GM19328 (cell line): ENCODE data around the gene ZNF574.

Experiments
- ATAC-seq: cut with Tn5 transposase; IDR thresholded peaks from one replicate; pipeline ENCODE4 v1.9.1; 2021; ENCODE audit warnings: mild to moderate bottlenecking, moderate library complexity; ENCODE audit not compliant: unreplicated experiment

ZNF574 gene

GRCh38 chr19:42057846-42058245 lies 18.1 kb upstream of the ZNF574 start:
- ATAC-seq, result no peak

- ATAC-seq, result no peak
These were observed 16.8 kb upstream of the ZNF574 start for GRCh38 chr19:42059196-42059595.

- no peak for ATAC-seq
These were observed 15.8 kb upstream of the ZNF574 start for GRCh38 chr19:42060117-42060516.

DNA sequence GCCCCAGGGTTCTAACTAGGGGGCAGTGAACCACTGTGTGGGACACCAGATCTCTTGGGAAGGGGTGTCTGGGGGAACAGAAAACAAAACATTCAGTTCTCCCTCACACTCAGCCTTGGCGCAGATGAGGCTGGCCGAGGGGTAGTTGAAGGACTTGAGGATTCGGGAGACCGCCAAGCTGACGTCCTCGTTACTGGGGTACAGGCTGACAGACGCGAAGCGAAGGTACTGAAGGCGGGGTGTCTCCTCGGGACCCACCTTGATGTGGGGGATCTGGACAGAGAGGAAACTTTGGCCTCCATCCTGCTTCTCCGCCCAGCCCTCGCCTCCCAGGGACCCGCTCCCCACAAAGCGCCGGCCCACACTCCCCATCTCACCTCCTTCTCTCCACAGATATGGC lies 13.6 kb upstream of the ZNF574 start:
- ATAC-seq, result no peak

DNA sequence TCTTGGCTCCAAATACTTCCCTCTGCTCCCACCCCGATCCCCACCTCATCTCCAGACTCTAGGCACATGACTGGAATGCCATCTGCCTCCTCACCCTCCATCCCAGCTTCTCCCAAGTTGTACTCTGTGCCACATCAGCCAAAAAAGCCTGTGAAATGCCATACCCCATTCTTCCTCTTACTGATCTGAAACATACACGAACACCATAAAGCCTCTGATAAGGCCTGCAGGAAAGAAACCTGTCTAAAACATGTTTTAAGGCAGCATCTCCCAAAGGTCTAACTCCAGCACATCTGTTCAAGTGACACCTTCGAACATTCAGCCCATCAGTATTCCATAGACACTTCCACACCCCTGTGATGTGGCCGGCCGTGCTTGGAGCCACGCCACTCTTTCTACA lies 11.5 kb upstream of the ZNF574 start:
- ATAC-seq, result no peak

GRCh38 chr19:42065051-42065450 lies 10.9 kb upstream of the ZNF574 start:
- ATAC-seq, result no peak

DNA sequence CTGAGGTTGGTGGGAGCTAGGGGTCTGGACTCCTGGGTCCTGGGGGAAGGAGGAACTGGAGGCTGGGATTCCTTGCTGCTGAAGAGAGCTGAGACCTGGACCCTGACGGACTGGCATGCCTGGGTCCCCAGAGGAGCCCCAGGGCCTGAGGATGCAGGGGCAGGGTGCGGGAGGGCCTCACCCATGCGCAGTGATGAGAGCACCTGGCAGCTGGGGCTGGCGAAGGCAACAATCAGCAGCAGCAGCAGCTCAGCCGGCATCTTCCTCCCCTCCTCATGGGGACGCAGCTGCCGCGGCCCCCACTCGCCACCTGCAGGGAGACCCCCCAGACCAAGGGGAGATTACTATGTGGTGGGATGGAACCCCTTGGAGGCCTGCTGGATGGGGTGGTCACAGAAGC lies 10.5 kb upstream of the ZNF574 start:
- no peak for ATAC-seq

DNA sequence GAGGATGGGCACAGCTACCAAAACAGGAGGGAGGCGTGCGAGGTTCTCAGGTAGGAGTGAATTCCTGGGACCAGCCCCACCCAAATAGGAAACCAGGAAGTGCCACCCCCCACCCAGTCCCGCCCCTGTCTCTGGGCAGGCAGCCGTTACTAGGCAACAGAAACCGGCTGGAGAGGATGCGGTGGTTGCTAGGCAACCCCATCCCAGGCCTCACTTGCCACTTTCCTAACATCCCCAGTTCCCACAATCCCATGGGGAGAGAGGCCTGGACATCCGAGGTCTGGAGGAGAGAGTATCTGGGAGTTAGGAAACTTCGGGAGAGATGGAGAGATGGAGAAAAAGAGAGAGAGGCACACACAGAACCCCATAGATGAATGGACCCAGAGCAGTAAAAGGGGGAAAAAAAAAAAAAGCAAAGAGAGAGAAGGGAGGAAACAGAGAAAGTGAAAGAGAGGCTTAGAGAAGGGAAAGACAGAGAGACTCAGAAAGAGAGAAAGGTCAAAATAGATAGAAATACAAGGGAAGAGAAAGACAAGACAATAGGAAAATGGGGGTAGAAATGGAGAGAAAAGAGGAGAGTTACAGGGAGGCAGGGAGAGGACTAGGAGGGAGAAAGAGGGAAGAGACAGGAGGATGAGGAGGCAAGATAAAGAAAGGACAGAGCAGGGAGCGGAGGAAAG lies 9.8 kb upstream of the ZNF574 start:
- ATAC-seq, result no peak

- ATAC-seq, result no peak
These were observed 8.6 kb upstream of the ZNF574 start for GRCh38 chr19:42067315-42067888.

DNA sequence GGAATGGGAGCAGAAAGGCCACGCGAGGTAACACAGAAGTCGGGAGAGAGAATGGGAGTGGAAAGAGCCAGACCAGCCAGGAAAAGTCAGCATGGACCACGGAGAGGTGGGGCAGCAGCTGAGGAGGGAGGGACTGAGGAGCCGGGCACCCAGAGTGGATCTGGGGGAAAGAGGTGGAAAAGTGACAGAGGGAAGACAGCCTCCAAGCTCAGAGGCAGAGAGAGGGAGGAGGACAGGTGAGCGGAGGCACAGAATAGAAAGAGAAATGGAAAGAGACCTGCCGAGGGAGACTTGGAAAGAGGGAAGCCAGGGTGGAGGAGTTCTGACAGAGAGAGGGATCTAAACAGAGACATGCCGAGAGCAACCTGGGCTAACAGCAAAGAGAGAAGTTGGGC lies 7.6 kb upstream of the ZNF574 start:
- no peak for ATAC-seq

DNA sequence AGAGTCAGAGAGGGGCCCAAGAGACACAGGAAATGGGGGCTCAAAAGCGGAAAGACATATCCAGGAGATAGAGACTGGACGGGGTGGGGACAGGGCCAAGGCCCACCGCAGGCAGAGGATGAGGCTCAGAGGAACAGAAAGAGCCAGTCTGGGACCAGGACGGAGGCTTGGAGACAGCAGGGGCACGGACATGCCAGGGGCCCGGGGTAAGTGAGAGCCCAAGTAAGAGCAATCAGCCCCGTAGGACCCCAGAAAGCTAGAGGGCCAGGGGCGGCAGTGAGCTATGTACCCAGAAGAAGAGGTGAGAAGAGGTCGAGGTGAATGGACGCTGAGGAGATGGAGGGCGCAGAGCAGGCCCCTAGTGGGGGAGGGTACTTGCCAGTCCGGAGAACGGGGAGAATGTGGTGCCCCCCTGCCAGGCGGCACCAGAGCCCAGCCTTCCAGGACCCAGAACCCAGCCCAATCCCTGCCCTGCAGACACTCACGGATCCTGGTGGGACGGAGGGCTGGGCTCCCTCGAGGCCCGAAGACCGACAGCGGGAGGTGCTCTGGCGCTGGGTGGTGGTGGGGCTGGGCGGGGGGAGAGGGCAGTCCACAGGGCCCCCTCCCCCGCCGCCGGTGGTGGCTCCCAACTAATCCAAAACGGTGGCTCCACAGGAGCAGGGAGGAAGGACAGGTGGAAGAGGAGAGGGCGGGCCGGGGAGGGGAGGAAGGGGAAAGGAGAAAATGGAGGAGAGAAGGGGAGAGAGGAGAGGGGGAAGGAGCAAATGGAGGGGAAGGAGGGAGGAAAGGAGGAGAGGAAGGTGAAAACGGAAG lies 7.0 kb upstream of the ZNF574 start:
- ATAC-seq, result no peak

- ATAC-seq, result no peak
These were observed 6.2 kb upstream of the ZNF574 start, which contains the start of gene GRIK5 for GRCh38 chr19:42069619-42070351. Gene GRIK5 (minus strand): TSS chr19:42070206. CDS start chr19:42065770, 4,436 bp downstream.

GRCh38 chr19:42071247-42071646 lies 4.7 kb upstream of the ZNF574 start:
- ATAC-seq, result no peak

DNA sequence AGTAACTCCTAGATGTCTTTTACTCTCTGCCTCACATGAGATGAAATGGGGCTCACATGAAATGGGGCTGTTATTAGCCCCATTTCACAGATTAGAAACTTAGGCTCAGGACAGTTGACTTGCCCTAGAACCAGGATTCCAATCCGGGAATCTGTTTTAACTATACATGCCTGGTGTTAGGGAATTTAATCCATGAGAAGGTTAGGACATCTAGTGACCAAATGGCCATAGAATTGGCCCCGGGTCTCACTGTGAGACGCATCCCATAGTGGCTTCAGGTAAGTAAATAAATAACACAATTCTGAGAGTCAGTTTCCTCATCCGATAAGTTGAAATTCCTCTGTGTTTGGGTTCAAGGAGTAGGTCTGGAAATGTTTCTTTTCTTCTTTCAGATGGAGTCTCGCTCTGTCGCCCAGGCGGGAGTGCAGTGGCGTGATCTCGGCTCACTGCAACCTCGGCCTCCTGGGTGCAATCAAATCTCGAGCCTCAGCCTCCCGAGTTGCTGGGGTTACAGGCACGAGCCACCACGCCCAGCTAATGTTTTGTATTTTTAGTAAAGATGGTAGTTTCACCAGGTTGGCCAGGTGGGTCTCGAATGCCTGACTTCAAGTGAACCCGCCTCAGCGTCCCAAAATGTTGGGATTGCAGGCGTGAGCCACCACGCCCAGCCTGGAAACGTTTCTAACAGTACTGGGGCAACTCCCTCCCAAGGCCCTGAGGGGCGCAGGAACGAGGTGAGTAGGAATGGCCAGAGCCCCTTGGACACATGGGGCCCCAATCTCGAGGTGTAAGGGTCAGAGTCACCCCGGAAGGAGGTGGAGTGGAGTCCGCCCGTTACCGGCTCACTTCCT lies 1.2 kb upstream of the ZNF574 start:
- no peak for ATAC-seq

- no peak for ATAC-seq
These were observed 676 bp upstream of the ZNF574 start for GRCh38 chr19:42075364-42075615.

GRCh38 chr19:42076380-42076944 lies 496 bp downstream of the ZNF574 start:
- peak; percentile 23 for ATAC-seq

- no peak for ATAC-seq
These were observed 2.1 kb downstream of the ZNF574 start for GRCh38 chr19:42078058-42078457.

DNA sequence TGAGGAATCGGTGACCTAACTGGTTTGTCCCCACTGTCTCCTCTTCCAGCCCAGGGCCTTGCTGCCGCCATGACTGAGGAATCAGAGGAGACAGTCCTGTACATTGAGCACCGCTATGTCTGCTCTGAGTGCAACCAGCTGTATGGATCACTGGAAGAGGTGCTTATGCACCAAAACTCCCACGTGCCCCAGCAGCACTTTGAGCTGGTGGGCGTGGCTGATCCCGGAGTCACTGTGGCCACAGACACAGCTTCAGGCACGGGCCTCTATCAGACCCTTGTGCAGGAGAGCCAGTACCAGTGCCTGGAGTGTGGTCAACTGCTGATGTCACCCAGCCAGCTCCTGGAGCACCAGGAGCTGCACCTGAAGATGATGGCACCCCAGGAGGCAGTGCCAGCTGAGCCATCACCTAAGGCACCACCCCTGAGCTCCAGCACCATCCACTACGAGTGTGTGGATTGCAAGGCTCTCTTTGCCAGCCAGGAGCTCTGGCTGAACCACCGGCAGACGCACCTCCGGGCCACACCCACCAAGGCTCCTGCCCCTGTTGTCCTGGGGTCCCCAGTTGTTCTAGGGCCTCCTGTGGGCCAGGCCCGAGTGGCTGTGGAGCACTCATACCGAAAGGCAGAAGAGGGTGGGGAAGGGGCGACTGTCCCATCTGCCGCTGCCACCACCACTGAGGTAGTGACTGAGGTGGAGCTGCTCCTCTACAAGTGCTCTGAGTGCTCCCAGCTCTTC lies 2.7 kb downstream of the ZNF574 start:
- ATAC-seq, result no peak

GRCh38 chr19:42079276-42079669 lies 3.3 kb downstream of the ZNF574 start:
- no peak for ATAC-seq
